Trophoblast cell (in vitro differentiated cells and primary cell): ENCODE results near the gene PELI2.
"Not testable (repeated sequence)": the region's sequence is repeated elsewhere in the genome, so short reads cannot be mapped to it uniquely, and the experiment has no call there.

ENCODE experiments used
- DNase-seq, 2 donors: peaks; one replicate each; pipeline ENCODE4 v3.0.0-alpha.2; 2016
- H2AFZ ChIP-seq: 2 replicates; pipeline ENCODE4 v1.6.1; 2013; ENCODE audit warnings: low read length, moderate library complexity, mild to moderate bottlenecking; ENCODE audit not compliant: insufficient read depth, poor library complexity
- H2AK5ac ChIP-seq: 2 replicates; pipeline ENCODE4 v1.6.1; 2013; ENCODE audit warnings: mild to moderate bottlenecking, low read length
- H2BK120ac ChIP-seq: 2 replicates; pipeline ENCODE4 v1.6.1; 2013; ENCODE audit warnings: low read length, mild to moderate bottlenecking, moderate library complexity; ENCODE audit not compliant: insufficient read depth, poor library complexity
- H2BK12ac ChIP-seq: 2 replicates; pipeline ENCODE4 v1.6.1; 2013; ENCODE audit warnings: mild to moderate bottlenecking, low read length, moderate library complexity
- H2BK5ac ChIP-seq: 2 replicates; pipeline ENCODE4 v1.6.1; 2013; ENCODE audit warnings: low read length, low read depth, moderate library complexity, mild to moderate bottlenecking; ENCODE audit not compliant: poor library complexity
- H3K14ac ChIP-seq: 2 replicates; pipeline ENCODE4 v1.6.1; 2013; ENCODE audit warnings: mild to moderate bottlenecking, low read length
- H3K18ac ChIP-seq: 2 replicates; pipeline ENCODE4 v1.6.1; 2013; ENCODE audit warnings: mild to moderate bottlenecking, low read length
- H3K23ac ChIP-seq: 2 replicates; pipeline ENCODE4 v1.6.1; 2013; ENCODE audit warnings: low read length
- H3K27ac ChIP-seq: 2 replicates; pipeline ENCODE4 v1.5.1; 2013; ENCODE audit warnings: low read depth, mild to moderate bottlenecking, inconsistent platforms, low read length, moderate library complexity
- H3K27me3 ChIP-seq: 2 replicates; pipeline ENCODE4 v1.6.1; 2013; ENCODE audit warnings: inconsistent platforms, mild to moderate bottlenecking, low read length, moderate library complexity; ENCODE audit not compliant: insufficient read depth
- H3K36me3 ChIP-seq, 2 experiments: 1 replicate in 1 of 2; 2 replicates in 1 of 2; pipeline ENCODE4 v1.6.1; 2013; ENCODE audit warnings: low read length in 2 of 2, mild to moderate bottlenecking in 2 of 2, moderate library complexity in 1 of 2; ENCODE audit not compliant: insufficient read depth in 2 of 2, control insufficient read depth in 1 of 2
- H3K4ac ChIP-seq: 2 replicates; pipeline ENCODE4 v1.6.1; 2013; ENCODE audit warnings: low read depth, mild to moderate bottlenecking, low read length, moderate library complexity
- H3K4me1 ChIP-seq, 2 experiments: 1 replicate in 1 of 2; 2 replicates in 1 of 2; pipeline ENCODE4 v1.6.1; 2013; ENCODE audit warnings: low read length in 2 of 2, mild to moderate bottlenecking in 2 of 2, moderate library complexity in 1 of 2; ENCODE audit not compliant: insufficient read depth in 2 of 2, control insufficient read depth in 1 of 2
- H3K4me2 ChIP-seq: 2 replicates; pipeline ENCODE4 v1.6.1; 2013; ENCODE audit warnings: inconsistent platforms, mild to moderate bottlenecking, low read length, moderate library complexity
- H3K4me3 ChIP-seq: 2 replicates; pipeline ENCODE4 v1.5.1; 2013; ENCODE audit warnings: mild to moderate bottlenecking, low read depth, low read length, inconsistent platforms
- H3K79me1 ChIP-seq: one replicate; pipeline ENCODE4 v1.6.1; 2013; ENCODE audit warnings: low read length
- H3K79me2 ChIP-seq: 2 replicates; pipeline ENCODE4 v1.6.1; 2013; ENCODE audit warnings: low read length, mild to moderate bottlenecking; ENCODE audit not compliant: control insufficient read depth, insufficient read depth, poor library complexity
- H3K9ac ChIP-seq: 2 replicates; pipeline ENCODE4 v1.6.1; 2013; ENCODE audit warnings: mild to moderate bottlenecking, low read length
- H3K9me3 ChIP-seq: 2 replicates; pipeline ENCODE4 v1.6.1; 2013; ENCODE audit warnings: low read depth, mild to moderate bottlenecking, control low read depth, inconsistent platforms, low read length; ENCODE audit not compliant: insufficient read depth
- H4K12ac ChIP-seq: 2 replicates; pipeline ENCODE4 v1.6.1; 2013; ENCODE audit warnings: low read depth, mild to moderate bottlenecking, low read length, moderate library complexity
- H4K8ac ChIP-seq: 2 replicates; pipeline ENCODE4 v1.6.1; 2013; ENCODE audit warnings: low read depth, mild to moderate bottlenecking, low read length, moderate library complexity
- H4K91ac ChIP-seq: one replicate; pipeline ENCODE4 v1.6.1; 2013; ENCODE audit warnings: low read depth, mild to moderate bottlenecking, low read length, moderate library complexity
- whole genome bisulfite sequencing: extraction: QIAGEN DNeasy Blood & Tissue Kit; methylation state at CpG from one replicate; pipeline ENCODE4 v1.1.7; 2013; ENCODE audit warnings: missing lambda C conversion rate; ENCODE audit not compliant: insufficient read length, insufficient coverage; ENCODE audit errors: extremely low coverage; 5-methylcytosine and 5-hydroxymethylcytosine counted together

The PELI2 gene

DNA sequence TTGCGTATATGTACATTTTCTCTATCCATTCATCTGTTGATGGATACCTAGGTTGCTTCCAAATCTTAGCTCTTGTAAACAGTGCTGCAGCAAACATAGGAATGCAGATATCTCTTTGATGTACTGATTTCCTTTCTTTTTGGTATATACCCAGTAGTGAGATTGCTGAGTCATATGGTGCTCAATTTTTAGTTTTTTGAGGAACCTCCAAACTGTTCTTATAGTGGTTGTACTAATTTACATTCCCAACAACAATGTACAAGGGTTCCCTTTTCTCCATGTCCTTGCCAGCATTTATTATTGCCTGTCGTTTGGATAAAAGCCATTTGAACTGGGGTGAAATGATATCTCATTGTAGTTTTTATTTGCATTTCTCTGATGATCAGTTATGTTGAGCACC is 44.3 kb downstream of the PELI2 start:
- Histone ChIP-seq H3K4me3 (no peak overlapping the region), H4K8ac (no peak overlapping the region), H2BK5ac (no peak overlapping the region), H3K14ac (no peak overlapping the region), H2AFZ (no peak overlapping the region), H3K4ac (no peak overlapping the region), H3K9me3 (no peaks in the 10 kb centered on the region), H4K91ac (no peak overlapping the region), H3K79me2 (no peaks in the 10 kb centered on the region), H3K4me1 (no peaks in the 10 kb centered on the region), H2BK120ac (no peak overlapping the region), H3K79me1 (no peaks in the 10 kb centered on the region), H3K9ac (no peak overlapping the region), H2BK12ac (no peak overlapping the region), H3K4me2 (no peak overlapping the region), H4K12ac (no peak overlapping the region), H3K23ac (no peak overlapping the region), H3K18ac (no peak overlapping the region), H3K27ac (no peak overlapping the region), H3K27me3 (no peaks in the 10 kb centered on the region), H3K36me3 (no peaks in the 10 kb centered on the region), H2AK5ac (no peak overlapping the region)
- DNase-seq = no peak
- no CpG with 5 or more reads among the region's 2 CpGs for WGBS

DNA sequence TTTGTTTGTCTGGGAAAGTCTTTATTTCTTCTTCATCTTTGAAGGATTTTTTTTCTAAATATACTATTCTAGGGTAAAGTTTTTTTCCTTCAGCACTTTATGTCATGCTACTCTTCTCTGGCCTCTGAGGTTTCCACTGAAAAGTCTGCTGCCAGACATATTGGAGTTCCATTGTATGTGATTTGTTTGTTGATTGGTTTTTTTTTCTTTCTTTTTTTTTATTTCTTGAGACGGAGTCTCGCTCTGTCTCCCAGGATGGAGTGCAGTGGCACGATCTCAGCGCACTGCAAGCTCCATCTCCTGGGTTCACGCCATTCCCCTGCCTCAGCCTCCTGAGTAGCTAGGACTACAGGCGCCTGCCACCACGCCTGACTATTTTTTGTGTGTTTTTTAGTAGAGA is 48.4 kb downstream of the PELI2 start:
- not testable (repeated sequence) for H2BK12ac ChIP-seq, H3K79me1 ChIP-seq, H2BK120ac ChIP-seq, H3K14ac ChIP-seq, H4K91ac ChIP-seq, H3K23ac ChIP-seq, H3K27ac ChIP-seq, H3K4me3 ChIP-seq, H4K12ac ChIP-seq, H3K4me2 ChIP-seq, H2AK5ac ChIP-seq, H3K36me3 ChIP-seq, H4K8ac ChIP-seq, H2AFZ ChIP-seq, H3K9me3 ChIP-seq, H3K27me3 ChIP-seq, H3K4me1 ChIP-seq, H3K4ac ChIP-seq, H3K18ac ChIP-seq, H3K9ac ChIP-seq, DNase-seq, H2BK5ac ChIP-seq, H3K79me2 ChIP-seq
- no CpG with 5 or more reads among the region's 7 CpGs for WGBS

DNA sequence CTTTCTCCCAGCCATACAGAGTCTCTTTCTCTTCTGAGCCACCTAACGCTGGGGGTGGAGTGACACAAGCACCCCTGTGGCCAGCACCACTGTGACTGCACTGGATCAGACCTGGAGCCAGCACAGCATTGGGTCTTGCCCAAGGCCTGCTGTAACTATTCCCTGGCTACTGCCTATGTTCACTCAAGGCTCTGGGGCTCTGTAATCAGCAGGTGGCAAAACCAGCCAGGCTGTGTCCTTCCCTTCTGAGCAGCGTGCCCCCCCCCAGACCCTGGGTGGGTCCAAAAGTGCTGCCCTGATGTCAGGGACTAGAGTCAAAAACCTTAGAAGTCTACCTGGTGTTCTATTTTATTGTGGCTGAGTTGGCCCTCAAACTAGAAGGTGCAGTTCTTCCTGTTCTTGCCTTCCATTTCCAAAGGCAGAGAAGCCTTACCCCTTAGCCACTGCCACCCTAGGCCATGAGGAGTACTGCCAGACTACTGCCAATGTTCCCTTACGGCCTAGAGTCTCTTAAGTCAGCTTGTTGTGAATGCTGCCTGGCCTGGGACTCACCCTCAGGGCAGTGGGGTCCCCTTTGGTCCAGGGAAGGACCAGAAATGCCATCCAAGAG is 49.9 kb downstream of the PELI2 start:
- no peak overlapping the region for H3K4ac ChIP-seq
- H3K79me2 ChIP-seq = no peaks in the 10 kb centered on the region
- no peak overlapping the region for H4K8ac ChIP-seq
- H2BK5ac ChIP-seq = no peak overlapping the region
- no peaks in the 10 kb centered on the region for H3K27me3 ChIP-seq
- WGBS = no CpG with 5 or more reads among the region's 3 CpGs
- no peak overlapping the region for H2AFZ ChIP-seq
- no peaks in the 10 kb centered on the region for H3K79me1 ChIP-seq
- H2AK5ac ChIP-seq = no peak overlapping the region
- no peak overlapping the region for H3K23ac ChIP-seq
- no peak overlapping the region for H4K12ac ChIP-seq
- H3K36me3 ChIP-seq = no peaks in the 10 kb centered on the region
- H4K91ac ChIP-seq = no peak overlapping the region
- no peak overlapping the region for H3K18ac ChIP-seq
- no peak overlapping the region for H3K9ac ChIP-seq
- peaks cover 5% of the 10 kb centered on the region for H3K9me3 ChIP-seq
- no peak overlapping the region for H3K14ac ChIP-seq
- H3K4me1 ChIP-seq = peaks cover 6 to 10% of the 10 kb centered on the region in 2 experiments
- H2BK120ac ChIP-seq = no peak overlapping the region
- H2BK12ac ChIP-seq = no peak overlapping the region
- no peak overlapping the region for H3K27ac ChIP-seq
- peak in 1 of 2 donors; percentile 35 for DNase-seq
- H3K4me2 ChIP-seq = no peak overlapping the region
- H3K4me3 ChIP-seq = no peak overlapping the region

DNA sequence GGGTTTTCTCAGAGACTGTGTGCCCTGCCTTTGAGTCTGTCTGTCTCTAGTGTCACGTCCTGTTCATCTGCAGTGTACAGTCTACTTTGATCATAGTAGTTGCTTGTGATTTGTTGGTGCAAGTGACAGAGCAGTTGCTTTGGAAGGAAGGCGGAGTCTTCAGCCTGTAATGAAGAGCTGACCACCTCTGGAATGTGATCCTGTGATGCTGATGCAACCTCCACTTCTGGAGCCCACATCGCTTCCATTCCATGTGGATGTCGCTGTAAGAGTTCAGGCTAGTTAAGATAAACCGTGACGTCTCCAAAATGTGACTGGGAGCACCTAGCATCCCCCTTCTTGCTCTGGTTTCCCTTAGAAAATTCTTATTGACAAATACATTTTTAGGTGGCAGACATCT is 51.8 kb downstream of the PELI2 start:
- H4K8ac ChIP-seq = no peak overlapping the region
- no peaks in the 10 kb centered on the region for H3K79me2 ChIP-seq
- H3K9ac ChIP-seq = no peak overlapping the region
- peaks cover 5% of the 10 kb centered on the region for H3K9me3 ChIP-seq
- H3K4me2 ChIP-seq = no peak overlapping the region
- peaks cover 6 to 12% of the 10 kb centered on the region in 2 experiments for H3K4me1 ChIP-seq
- no peak overlapping the region for H3K4me3 ChIP-seq
- WGBS = no CpG with 5 or more reads among the region's 6 CpGs
- no peak overlapping the region for H4K91ac ChIP-seq
- no peak overlapping the region for H2AFZ ChIP-seq
- no peak overlapping the region for H4K12ac ChIP-seq
- no peak overlapping the region for H3K4ac ChIP-seq
- no peak overlapping the region for H3K27ac ChIP-seq
- H2AK5ac ChIP-seq = no peak overlapping the region
- H2BK12ac ChIP-seq = no peak overlapping the region
- H3K14ac ChIP-seq = no peak overlapping the region
- no peaks in the 10 kb centered on the region for H3K79me1 ChIP-seq
- no peak overlapping the region for H2BK5ac ChIP-seq
- no peak overlapping the region for H2BK120ac ChIP-seq
- H3K27me3 ChIP-seq = no peaks in the 10 kb centered on the region
- no peak overlapping the region for H3K23ac ChIP-seq
- H3K36me3 ChIP-seq = no peaks in the 10 kb centered on the region
- H3K18ac ChIP-seq = no peak overlapping the region
- DNase-seq = peak; percentile 19 to 75
